Activated CD8-positive, alpha-beta memory T cell treated with anti-CD3 and anti-CD28 coated beads, Interleukin-2, amount 10 ng/mL, durations not matched to agents 7 days and 5 days (primary cell): ENCODE results near the gene MEIS1. TPM values are rescaled to one million over a fixed set of nuclear protein-coding genes. Genes with fewer than 3 reads are reported as not detected.
"Not testable (repeated sequence)": the region's sequence is repeated elsewhere in the genome, so short reads cannot be mapped to it uniquely, and the experiment has no call there.

Experiments used
- ATAC-seq: fragments of 150-1000 bp; cut with Tn5 transposase; one replicate; pipeline ENCODE4 v1.10.0; 2021; ENCODE audit warnings: moderate library complexity
- CTCF ChIA-PET: fragments of 350-600 bp; sonication (Branson Sonifier 250); formaldehyde crosslinking; loops from one replicate; lab custom pipeline; 2021; ENCODE audit warnings: antibody characterized with exemption; lab: Charles Lee
- DNase-seq: peaks from one replicate; pipeline ENCODE4 v3.0.0-alpha.2; 2020
- H3K27ac Mint-ChIP-seq: one replicate; pipeline ENCODE4 v1.8.0; 2021; ENCODE audit warnings: mild to moderate bottlenecking, mixed read lengths
- H3K27me3 Mint-ChIP-seq: one replicate; pipeline ENCODE4 v1.8.0; 2021; ENCODE audit warnings: mixed read lengths
- H3K36me3 Mint-ChIP-seq: one replicate; pipeline ENCODE4 v1.8.0; 2021; ENCODE audit warnings: mild to moderate bottlenecking, mixed read lengths
- H3K4me1 Mint-ChIP-seq: one replicate; pipeline ENCODE4 v1.8.0; 2021; ENCODE audit warnings: mixed read lengths
- H3K4me3 Mint-ChIP-seq: one replicate; pipeline ENCODE4 v1.8.0; 2021; ENCODE audit warnings: mild to moderate bottlenecking, moderate library complexity, mixed read lengths
- H3K9me3 Mint-ChIP-seq: one replicate; pipeline ENCODE4 v1.8.0; 2022; ENCODE audit warnings: low read depth, mixed read lengths
- total RNA-seq, 2 experiments: library from RNA; stranded (reverse); gene quantifications; one replicate each; pipeline ENCODE4 v1.2.3, GENCODE V29; 2021

The MEIS1 gene
- total RNA-seq, 2 experiments from 2014 or later = not detected

DNA sequence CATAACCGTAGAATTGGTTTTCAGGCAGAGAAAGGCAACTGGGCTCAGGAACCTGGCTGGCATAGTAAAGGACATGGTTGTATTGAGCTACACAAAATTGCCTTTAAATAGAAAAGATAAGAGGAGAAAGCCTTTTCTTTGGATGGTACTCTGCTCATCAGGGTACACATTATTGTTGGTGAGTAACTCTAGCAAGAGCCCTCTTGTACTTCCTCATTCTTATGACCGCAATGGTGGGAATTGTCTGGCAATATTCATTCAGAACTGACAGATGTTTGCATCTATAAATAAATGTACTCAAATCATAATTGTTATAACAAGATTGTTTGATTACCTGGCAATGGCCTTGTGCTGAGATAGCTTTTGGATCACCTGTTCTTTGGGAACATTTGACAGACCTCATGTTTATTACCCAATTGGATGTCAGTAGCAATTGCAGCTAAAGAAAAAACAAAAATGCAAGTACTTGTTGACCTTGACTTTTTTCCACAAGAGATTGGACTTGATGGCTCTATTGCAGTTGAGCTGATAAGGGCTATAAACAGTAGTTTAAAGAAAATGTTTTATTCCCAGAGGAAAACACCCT, 43.9 kb downstream of the MEIS1 start:
- no peak for ATAC-seq
- Mint-ChIP-seq H3K27ac (no peak overlapping the region), H3K9me3 (no peaks in the 10 kb centered on the region), H3K4me3 (no peak overlapping the region), H3K4me1 (no peaks in the 10 kb centered on the region), H3K36me3 (no peaks in the 10 kb centered on the region), H3K27me3 (no peaks in the 10 kb centered on the region)
- CTCF ChIA-PET = no interaction called here
- no peak for DNase-seq

DNA sequence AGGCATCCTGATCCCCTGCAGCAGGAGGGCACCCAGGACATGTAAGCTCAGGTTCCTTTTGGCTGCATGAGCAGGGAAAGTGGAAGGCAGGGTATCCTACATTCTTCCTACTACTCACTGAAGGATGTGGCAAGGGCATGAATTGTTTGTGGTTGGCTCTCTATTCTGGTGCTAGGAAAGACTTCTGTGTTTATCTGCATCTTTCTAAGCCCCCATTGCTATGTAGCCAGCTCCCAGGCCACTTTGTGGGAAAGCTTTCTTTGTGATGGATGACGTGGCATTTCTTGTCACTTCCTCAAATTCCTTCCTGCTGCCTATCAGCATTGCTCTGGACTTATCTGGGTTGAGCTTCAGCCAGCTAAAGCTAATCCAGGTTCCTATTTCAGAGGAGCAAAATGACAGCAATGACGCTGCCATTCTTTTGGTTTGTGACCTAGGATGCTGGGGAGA, 46.2 kb downstream of the MEIS1 start:
- H3K27me3 Mint-ChIP-seq = no peaks in the 10 kb centered on the region
- ATAC-seq (no peak), DNase-seq (no peak)
- no peaks in the 10 kb centered on the region for H3K9me3 Mint-ChIP-seq
- no peak overlapping the region for H3K4me3 Mint-ChIP-seq
- no peaks in the 10 kb centered on the region for H3K36me3 Mint-ChIP-seq
- H3K4me1 Mint-ChIP-seq = no peaks in the 10 kb centered on the region
- CTCF ChIA-PET = no interaction called here
- H3K27ac Mint-ChIP-seq = no peak overlapping the region

DNA sequence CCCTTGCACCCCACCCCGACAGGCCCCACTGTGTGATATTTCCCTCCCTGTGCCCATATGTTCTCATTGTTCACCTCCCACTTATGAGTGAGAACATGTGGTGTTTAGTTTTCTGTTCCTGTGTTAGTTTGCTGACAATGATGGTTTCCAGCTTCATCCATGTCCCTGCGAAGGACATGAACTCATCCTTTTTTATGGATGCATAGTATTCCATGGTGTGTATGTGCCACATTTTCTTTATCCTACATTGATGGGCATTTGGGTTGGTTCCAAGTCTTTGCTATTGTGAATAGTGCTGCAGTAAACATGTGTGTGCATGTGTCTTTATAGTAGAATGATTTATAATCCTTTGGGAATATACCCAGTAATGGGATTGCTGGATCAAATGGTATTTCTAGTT, 50.3 kb downstream of the MEIS1 start:
- H3K27ac Mint-ChIP-seq, CTCF ChIA-PET, H3K4me1 Mint-ChIP-seq, H3K27me3 Mint-ChIP-seq, H3K9me3 Mint-ChIP-seq, H3K4me3 Mint-ChIP-seq, DNase-seq, ATAC-seq, H3K36me3 Mint-ChIP-seq: not testable (repeated sequence)

DNA sequence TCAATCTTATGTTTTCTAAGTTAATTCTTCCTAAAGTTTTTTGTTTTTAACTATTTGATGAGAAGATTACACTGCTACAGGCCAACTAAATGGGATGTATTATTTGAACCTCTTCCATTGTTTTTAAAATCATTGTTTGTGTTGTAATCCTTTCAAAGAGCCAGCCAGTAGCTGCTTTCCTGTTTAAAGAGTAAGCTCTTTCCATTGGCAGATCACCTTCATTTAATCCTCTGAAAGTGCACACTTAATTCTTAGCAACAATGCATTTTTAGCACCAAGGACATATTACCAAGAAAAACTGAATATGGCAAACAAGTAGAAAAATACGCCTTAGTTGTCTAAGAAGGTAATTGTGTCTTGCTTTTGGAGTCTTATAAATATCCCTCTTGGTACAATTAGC, 54.0 kb downstream of the MEIS1 start:
- H3K27ac Mint-ChIP-seq = no peak overlapping the region
- no peaks in the 10 kb centered on the region for H3K4me1 Mint-ChIP-seq
- DNase-seq (no peak), ATAC-seq (no peak)
- H3K27me3 Mint-ChIP-seq = no peaks in the 10 kb centered on the region
- no peak overlapping the region for H3K4me3 Mint-ChIP-seq
- H3K36me3 Mint-ChIP-seq = no peaks in the 10 kb centered on the region
- CTCF ChIA-PET = no interaction called here
- H3K9me3 Mint-ChIP-seq = no peaks in the 10 kb centered on the region

DNA sequence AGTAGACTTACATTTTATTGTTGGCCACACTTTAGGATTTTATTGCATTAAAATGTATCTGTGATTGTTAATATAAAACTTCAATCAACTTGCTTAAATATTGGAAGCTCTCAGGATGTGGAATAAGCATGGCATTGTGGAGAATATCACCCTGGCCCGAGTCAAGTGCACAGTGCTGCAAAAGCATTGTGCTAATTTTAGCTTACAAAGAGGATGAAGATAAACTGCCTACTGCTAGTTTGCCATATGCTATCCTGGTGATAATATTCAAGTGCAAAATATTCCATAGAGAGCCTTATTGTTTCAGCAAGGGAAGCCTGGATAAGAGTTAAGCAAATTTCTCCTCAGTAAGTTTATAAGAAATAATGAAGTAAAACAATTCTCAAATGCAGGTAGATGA, 54.5 kb downstream of the MEIS1 start:
- H3K36me3 Mint-ChIP-seq = no peaks in the 10 kb centered on the region
- no peaks in the 10 kb centered on the region for H3K9me3 Mint-ChIP-seq
- no peaks in the 10 kb centered on the region for H3K4me1 Mint-ChIP-seq
- H3K27ac Mint-ChIP-seq = no peak overlapping the region
- CTCF ChIA-PET = no interaction called here
- DNase-seq (no peak), ATAC-seq (no peak)
- H3K27me3 Mint-ChIP-seq = no peaks in the 10 kb centered on the region
- H3K4me3 Mint-ChIP-seq = no peak overlapping the region

DNA sequence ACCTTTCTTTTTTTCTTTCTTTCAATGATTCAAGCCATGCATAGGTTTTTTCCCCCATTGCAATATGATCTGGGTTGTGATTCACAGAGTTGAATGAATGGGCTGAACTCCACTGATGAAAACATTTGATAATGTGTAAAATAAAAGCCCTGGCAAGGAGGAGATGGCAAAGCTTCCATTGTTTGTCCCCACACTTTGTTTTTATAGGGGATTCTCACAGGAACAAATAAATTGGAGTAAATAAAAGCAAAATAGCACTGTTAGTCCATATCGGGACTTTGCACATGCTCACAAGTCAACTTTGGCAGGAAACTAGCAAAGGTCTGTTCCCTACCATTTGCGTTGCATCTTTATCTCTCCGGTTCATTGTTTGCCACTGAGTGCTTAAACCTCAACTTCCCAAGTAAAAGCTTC, 55.7 kb downstream of the MEIS1 start:
- ATAC-seq (no peak), DNase-seq (no peak)
- Mint-ChIP-seq H3K27ac (no peak overlapping the region), H3K4me3 (no peak overlapping the region), H3K9me3 (no peaks in the 10 kb centered on the region), H3K4me1 (no peaks in the 10 kb centered on the region), H3K27me3 (no peaks in the 10 kb centered on the region), H3K36me3 (no peaks in the 10 kb centered on the region)
- CTCF ChIA-PET = no interaction called here

DNA sequence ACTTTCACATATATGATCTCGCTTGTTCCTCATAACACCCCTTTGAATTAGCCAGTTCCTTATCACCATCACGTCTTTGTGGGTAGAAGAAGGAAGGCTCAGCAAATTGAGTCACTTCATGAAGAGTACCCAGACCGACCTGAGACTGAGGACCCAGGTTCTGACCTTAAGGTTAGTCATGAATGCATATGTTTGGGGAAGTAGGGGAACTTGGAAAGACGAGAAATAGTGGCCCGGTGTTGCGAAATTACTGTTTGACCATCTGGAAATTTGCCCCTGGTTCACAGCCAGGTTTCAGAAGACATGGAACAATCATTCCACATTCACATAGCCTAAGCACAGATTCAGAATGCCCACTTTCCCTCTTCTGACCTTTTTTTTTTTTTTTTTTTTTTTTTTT, 59.8 kb downstream of the MEIS1 start:
- Mint-ChIP-seq H3K4me3 (no peak overlapping the region), H3K27me3 (no peaks in the 10 kb centered on the region), H3K27ac (no peak overlapping the region), H3K36me3 (no peaks in the 10 kb centered on the region), H3K9me3 (no peaks in the 10 kb centered on the region), H3K4me1 (no peaks in the 10 kb centered on the region)
- ATAC-seq (no peak), DNase-seq (no peak)
- CTCF ChIA-PET = no interaction called here

DNA sequence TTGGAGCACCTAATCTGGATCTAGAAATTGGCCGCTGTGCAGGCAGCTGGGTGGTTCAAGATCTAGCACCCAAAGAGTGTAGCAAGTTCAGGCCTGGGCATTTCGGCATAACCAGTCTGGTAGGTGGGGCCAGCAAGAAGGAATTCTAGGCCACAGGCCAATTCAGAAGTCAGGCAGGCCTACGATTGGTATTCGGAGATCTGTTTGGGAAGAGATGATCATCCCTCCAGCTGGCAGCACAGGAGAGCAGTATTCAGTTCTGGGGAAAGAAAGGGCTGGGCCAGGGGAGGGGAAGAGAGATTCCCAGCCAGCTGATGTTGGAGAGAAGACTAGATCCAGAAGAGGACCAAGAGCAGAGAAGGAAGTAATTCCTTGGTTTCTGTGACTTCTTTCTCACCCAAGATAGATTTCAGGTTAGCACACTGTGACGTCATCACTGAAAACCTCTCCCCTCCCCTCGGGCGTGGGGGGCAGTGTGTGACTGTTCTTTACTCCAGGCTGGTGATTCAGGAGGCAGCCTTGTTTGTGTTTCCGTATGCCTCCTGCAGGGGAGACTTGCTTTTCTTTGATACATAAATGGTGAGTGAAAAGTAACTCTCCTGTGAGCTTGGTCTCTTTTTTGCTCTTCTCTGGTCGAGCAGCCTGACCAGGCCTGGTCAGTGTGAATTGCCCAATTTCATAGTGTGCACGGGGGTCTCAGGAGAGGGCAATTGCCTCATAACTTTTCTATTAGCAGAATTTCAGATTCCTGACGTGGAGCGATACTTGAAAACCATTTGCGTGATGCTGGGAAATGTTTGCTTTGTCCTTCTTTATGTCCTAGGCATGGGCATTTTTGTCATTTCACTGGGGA, 61.1 kb downstream of the MEIS1 start:
- H3K4me1 Mint-ChIP-seq = no peaks in the 10 kb centered on the region
- no peaks in the 10 kb centered on the region for H3K27me3 Mint-ChIP-seq
- no peak overlapping the region for H3K4me3 Mint-ChIP-seq
- ATAC-seq (no peak), DNase-seq (no peak)
- no peak overlapping the region for H3K27ac Mint-ChIP-seq
- H3K9me3 Mint-ChIP-seq = no peaks in the 10 kb centered on the region
- H3K36me3 Mint-ChIP-seq = no peaks in the 10 kb centered on the region
- CTCF ChIA-PET = no interaction called here

DNA sequence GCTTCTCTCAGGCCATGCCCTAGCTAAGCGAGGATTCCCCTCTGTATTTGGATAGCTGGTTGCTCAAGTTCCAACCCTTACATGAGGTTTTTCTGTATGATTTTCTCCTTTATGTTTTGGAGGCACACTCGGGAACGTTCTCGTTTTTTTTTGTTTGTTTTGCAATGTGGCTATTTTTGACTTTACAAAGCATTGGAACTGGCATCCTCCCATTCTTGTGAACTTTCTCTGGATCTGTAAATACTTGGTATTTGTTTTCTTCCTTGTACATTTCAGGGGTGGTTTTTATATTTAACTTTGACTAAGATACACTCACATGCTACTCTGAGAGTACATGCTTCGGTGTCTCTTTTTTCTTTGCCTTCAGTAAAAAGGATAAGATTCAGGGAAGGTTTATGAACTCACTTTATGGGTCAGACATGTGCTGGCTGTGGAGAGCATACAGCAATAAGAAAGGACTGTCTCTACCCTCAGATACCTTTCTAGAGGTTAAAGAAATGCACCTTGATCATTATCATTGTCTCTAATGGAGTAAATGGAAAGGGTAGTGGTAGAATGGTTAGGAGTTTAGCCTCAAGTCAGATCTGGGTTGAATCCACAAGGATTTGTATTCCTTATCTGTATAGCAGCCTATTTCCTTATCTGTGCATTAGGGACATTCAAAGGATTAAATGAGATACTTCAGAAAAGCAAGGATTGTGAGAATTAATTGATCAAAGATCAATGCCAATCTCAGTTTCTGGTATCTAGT, 61.9 kb downstream of the MEIS1 start:
- DNase-seq (no peak), ATAC-seq (no peak)
- no peaks in the 10 kb centered on the region for H3K27me3 Mint-ChIP-seq
- no peaks in the 10 kb centered on the region for H3K4me1 Mint-ChIP-seq
- H3K27ac Mint-ChIP-seq = no peak overlapping the region
- CTCF ChIA-PET = no interaction called here
- no peaks in the 10 kb centered on the region for H3K9me3 Mint-ChIP-seq
- H3K4me3 Mint-ChIP-seq = no peak overlapping the region
- no peaks in the 10 kb centered on the region for H3K36me3 Mint-ChIP-seq

DNA sequence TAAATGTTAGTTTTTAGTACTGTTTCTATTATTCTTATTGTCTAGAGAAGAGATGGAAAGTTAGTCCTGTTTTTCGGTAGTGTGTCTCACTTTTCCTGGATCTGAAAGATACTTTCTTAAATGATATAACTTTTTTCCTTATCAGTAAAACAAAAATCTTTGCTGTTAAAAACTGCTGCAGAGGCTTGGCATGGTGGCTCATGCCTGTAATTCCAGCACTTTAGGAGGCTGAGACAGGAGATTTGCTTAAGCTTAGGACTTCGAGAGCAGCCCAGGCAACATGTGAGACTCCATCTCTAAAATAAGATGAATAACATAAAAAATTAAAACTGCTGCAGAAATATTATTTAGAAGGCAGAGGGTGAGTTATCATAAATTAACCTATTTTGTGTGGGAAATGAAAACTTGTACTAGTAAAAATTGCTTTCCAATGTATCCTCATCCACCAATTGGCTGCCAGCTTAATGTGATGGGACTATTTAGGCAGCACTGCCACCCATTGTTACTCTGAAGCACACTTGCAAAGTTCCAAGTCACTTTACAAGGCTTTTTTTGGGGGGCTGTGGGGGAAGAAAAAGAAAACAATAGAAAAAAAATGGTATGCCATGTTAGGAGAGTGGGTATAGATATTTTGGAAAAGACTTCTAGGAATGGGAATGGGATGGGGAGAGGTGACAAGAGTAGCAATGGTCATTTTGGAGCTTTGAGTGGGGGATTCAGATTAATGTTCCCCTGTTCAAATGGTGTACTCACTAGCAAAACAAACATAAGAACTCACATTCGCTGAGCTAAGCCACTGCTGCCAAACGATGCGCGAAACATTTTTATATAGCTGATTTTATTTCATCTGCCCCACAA, 62.7 kb downstream of the MEIS1 start:
- H3K4me1 Mint-ChIP-seq = no peaks in the 10 kb centered on the region
- H3K36me3 Mint-ChIP-seq = no peaks in the 10 kb centered on the region
- DNase-seq (no peak), ATAC-seq (no peak)
- H3K27me3 Mint-ChIP-seq = no peaks in the 10 kb centered on the region
- no peak overlapping the region for H3K27ac Mint-ChIP-seq
- CTCF ChIA-PET = no interaction called here
- no peaks in the 10 kb centered on the region for H3K9me3 Mint-ChIP-seq
- no peak overlapping the region for H3K4me3 Mint-ChIP-seq

DNA sequence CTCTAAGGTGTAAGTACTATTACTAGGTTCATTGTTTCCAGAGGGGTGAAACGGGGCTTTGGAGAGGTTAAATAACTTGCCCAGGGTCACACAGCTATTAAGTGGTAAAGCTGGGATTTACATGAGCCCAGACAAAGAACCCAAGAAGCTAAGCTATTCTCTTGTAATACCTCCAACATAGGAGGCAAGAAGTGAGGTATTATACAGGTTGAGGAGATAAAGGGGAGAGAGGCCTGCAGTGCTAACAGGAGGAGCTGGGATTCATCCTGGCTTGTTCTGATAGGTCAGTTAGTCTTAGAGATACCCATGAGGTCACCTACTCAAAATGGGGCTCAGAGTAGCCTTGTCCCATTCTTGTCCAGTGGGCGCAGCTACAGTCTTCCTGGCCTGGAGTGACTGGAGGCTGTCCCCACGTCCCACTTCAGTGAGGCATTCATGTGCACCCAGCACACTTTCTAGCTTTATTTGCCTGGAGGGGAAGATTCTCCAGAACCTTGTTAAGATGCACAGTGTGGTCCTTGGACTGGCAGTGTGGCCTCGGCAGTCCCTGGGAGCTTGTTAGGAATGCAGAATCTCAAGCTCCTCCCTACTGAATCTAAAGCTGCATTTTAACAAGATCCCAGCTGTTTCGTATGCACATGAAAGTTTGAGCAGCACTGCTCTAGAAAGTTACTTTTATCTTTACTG, 63.5 kb downstream of the MEIS1 start:
- H3K27me3 Mint-ChIP-seq = no peaks in the 10 kb centered on the region
- no peak overlapping the region for H3K4me3 Mint-ChIP-seq
- H3K9me3 Mint-ChIP-seq = no peaks in the 10 kb centered on the region
- ATAC-seq (no peak), DNase-seq (no peak)
- no peaks in the 10 kb centered on the region for H3K36me3 Mint-ChIP-seq
- CTCF ChIA-PET = no interaction called here
- H3K4me1 Mint-ChIP-seq = no peaks in the 10 kb centered on the region
- H3K27ac Mint-ChIP-seq = no peak overlapping the region

DNA sequence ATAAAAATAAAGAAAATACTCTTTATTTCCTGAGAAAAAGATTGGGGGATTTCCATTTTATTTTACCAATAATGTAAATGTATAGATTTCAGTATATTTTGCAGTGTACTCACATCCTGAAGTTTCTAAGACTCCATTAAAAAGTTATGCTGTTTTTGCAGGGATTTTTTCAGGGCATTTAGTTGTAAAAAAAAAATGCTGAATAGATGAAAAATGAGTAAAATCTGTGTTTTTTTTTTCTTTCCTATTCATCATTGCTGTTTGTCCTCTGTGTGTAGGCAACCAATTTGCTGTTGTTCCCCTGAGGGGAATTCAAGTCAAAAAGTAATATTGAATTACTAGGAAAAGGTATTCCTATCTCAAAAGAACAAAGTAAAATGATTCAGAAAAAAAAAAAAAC, 66.3 kb downstream of the MEIS1 start:
- ATAC-seq = no peak
- Mint-ChIP-seq H3K36me3 (no peaks in the 10 kb centered on the region), H3K4me1 (no peaks in the 10 kb centered on the region), H3K9me3 (no peaks in the 10 kb centered on the region), H3K27ac (no peak overlapping the region), H3K27me3 (no peaks in the 10 kb centered on the region), H3K4me3 (no peak overlapping the region)
- CTCF ChIA-PET = no interaction called here
- DNase-seq = no peak

DNA sequence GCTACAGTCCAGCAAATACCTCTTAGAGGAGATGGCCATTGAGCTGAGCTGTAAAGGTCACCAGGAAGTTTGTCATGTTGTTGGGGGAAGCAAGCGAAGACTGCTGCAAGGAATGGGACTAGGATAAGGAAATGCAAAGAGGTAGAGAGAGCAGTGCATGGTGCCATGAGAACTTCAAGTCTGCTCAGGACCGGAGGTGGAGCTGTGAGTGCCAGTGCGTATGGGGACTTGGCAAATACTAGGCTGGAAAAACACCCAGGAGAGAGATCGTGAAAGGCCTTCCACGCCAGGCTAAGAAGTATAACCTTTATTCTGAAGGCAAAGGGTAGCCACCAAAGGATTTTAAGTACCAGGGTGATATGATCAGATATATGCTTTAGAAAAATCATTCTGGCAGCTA, 71.3 kb downstream of the MEIS1 start:
- no peaks in the 10 kb centered on the region for H3K36me3 Mint-ChIP-seq

More for the DNA sequence above, 71.3 kb downstream of the MEIS1 start:
- H3K9me3 Mint-ChIP-seq = no peaks in the 10 kb centered on the region
- CTCF ChIA-PET = no interaction called here
- no peak for DNase-seq
- H3K4me1 Mint-ChIP-seq = no peaks in the 10 kb centered on the region
- H3K27me3 Mint-ChIP-seq = no peaks in the 10 kb centered on the region
- no peak overlapping the region for H3K4me3 Mint-ChIP-seq
- no peak overlapping the region for H3K27ac Mint-ChIP-seq
- ATAC-seq = no peak
